ENCODE data around the gene ASPN.
A peak's percentile ranks its signal among the peaks of the same experiment; 100 is the strongest.
"Not testable (repeated sequence)": the region's sequence is repeated elsewhere in the genome, so short reads cannot be mapped to it uniquely, and the experiment has no call there.

Gene ASPN

GRCh38 chr9:92411157-92411556, 71.1 kb downstream of the ASPN start:
- DNase-seq (ENCODE audit: low read depth in 2 of 2), result not testable (repeated sequence)

- DNase-seq (ENCODE audit: low read depth in 2 of 2), result no peak
Observed at GRCh38 chr9:92408747-92409478, 73.4 kb downstream of the ASPN start.

GRCh38 chr9:92407818-92408217, 74.5 kb downstream of the ASPN start:
- no peak for DNase-seq (ENCODE audit: low read depth in 2 of 2)

- peak in 1 of 2 experiments; percentile 6 for DNase-seq (ENCODE audit: low read depth in 2 of 2)
Observed at GRCh38 chr9:92406477-92406876, 75.8 kb downstream of the ASPN start.
